Fibroblast of skin of abdomen (primary cell): ENCODE measurements around the gene MYADM.

Source experiments
- DNase-seq: peaks from one replicate; pipeline ENCODE4 v3.0.0-alpha.2; 2013

MYADM gene

GRCh38 chr19:53916004-53916403 is 48.3 kb downstream of the MYADM start:
- no peak for DNase-seq

GRCh38 chr19:53917356-53917755 is 49.7 kb downstream of the MYADM start:
- no peak for DNase-seq
